Placental epithelial cell (primary cell): Measurements from ENCODE around the gene SUB1. TPM values are rescaled to one million over a fixed set of nuclear protein-coding genes. Genes with fewer than 3 reads are reported as not detected.

ENCODE experiments used
- total RNA-seq: library from RNA; depleted of rRNA; stranded (reverse); fragments of >200 nt; gene quantifications from 2 replicates; pipeline ENCODE4 v1.2.3, GENCODE V29; 2012

The SUB1 gene
- 45.9 and 124 TPM in 2 replicates for total RNA-seq

GRCh38 chr5:32585446-32586275, at the start of gene SUB1:
Gene SUB1, plus strand, starts transcription at chr5:32585557. Its CDS starts 2,956 bp downstream, at chr5:32588513.

Other genes starting within 250 kb of the SUB1 start
- 86.0 and 104 TPM in 2 replicates for gene ZFR, start 140.8 kb upstream of the SUB1 start, total RNA-seq
- under 0.01 and 0.11 TPM in 2 replicates for gene NPR3, start 125.8 kb downstream of the SUB1 start, total RNA-seq